Central memory CD8-positive, alpha-beta T cell (primary cell): Measurements from ENCODE around the gene RND3.

Experiments used
- ATAC-seq: fragments of 150-1000 bp; cut with Tn5 transposase; replicated peaks from 2 replicates; pipeline ENCODE4 v1.10.0; 2022; ENCODE audit warnings: mild to moderate bottlenecking, moderate FRiP score, moderate number of reproducible peaks; ENCODE audit not compliant: poor library complexity, severe bottlenecking; ENCODE audit errors: extremely low read depth
- DNase-seq, 2 donors: peaks; one replicate each; pipeline ENCODE4 v3.0.0; 2021; ENCODE audit warnings: low spot score in 2 of 2
- H3K27ac Mint-ChIP-seq: one replicate; pipeline ENCODE4 v1.8.0; 2022; ENCODE audit warnings: low read depth, mild to moderate bottlenecking, moderate library complexity, mixed read lengths
- H3K27me3 Mint-ChIP-seq: one replicate; pipeline ENCODE4 v1.8.0; 2022; ENCODE audit warnings: mixed read lengths
- H3K36me3 Mint-ChIP-seq: one replicate; pipeline ENCODE4 v1.8.0; 2022; ENCODE audit warnings: mild to moderate bottlenecking, moderate library complexity, mixed read lengths; ENCODE audit not compliant: insufficient read depth
- H3K4me1 Mint-ChIP-seq: one replicate; pipeline ENCODE4 v1.8.0; 2022; ENCODE audit warnings: mixed read lengths
- H3K4me3 Mint-ChIP-seq: one replicate; pipeline ENCODE4 v1.8.0; 2022; ENCODE audit warnings: mild to moderate bottlenecking, moderate library complexity, mixed read lengths
- H3K9me3 Mint-ChIP-seq: one replicate; pipeline ENCODE4 v1.8.0; 2022; ENCODE audit warnings: mixed read lengths

RND3 gene

GRCh38 chr2:150477347-150477746 lies 10.1 kb downstream of the RND3 start:
- ATAC-seq (no peak), DNase-seq (no peak)
- Mint-ChIP-seq H3K4me3 (no peak overlapping the region), H3K4me1 (no peaks in the 10 kb centered on the region), H3K9me3 (peaks cover 4% of the 10 kb centered on the region), H3K27me3 (no peaks in the 10 kb centered on the region), H3K36me3 (no peaks in the 10 kb centered on the region), H3K27ac (no peak overlapping the region)

- H3K4me3 Mint-ChIP-seq, result no peak overlapping the region
- H3K27ac Mint-ChIP-seq, result no peak overlapping the region
- H3K36me3 Mint-ChIP-seq, result no peaks in the 10 kb centered on the region
- peaks cover 4% of the 10 kb centered on the region for H3K9me3 Mint-ChIP-seq
- no peaks in the 10 kb centered on the region for H3K27me3 Mint-ChIP-seq
- H3K4me1 Mint-ChIP-seq, result no peaks in the 10 kb centered on the region
- DNase-seq (no peak), ATAC-seq (no peak)
These were observed 10.6 kb downstream of the RND3 start for GRCh38 chr2:150476809-150477302.

GRCh38 chr2:150476286-150476685 lies 11.2 kb downstream of the RND3 start:
- H3K36me3 Mint-ChIP-seq, result no peaks in the 10 kb centered on the region
- DNase-seq (no peak), ATAC-seq (no peak)
- no peaks in the 10 kb centered on the region for H3K27me3 Mint-ChIP-seq
- H3K27ac Mint-ChIP-seq, result no peak overlapping the region
- peaks cover 4% of the 10 kb centered on the region for H3K9me3 Mint-ChIP-seq
- no peaks in the 10 kb centered on the region for H3K4me1 Mint-ChIP-seq
- H3K4me3 Mint-ChIP-seq, result no peak overlapping the region

- DNase-seq (no peak), ATAC-seq (no peak)
- H3K27ac Mint-ChIP-seq, result no peak overlapping the region
- H3K36me3 Mint-ChIP-seq, result no peaks in the 10 kb centered on the region
- H3K9me3 Mint-ChIP-seq, result peaks cover 4% of the 10 kb centered on the region
- H3K4me1 Mint-ChIP-seq, result no peaks in the 10 kb centered on the region
- no peaks in the 10 kb centered on the region for H3K27me3 Mint-ChIP-seq
- H3K4me3 Mint-ChIP-seq, result no peak overlapping the region
These were observed 11.8 kb downstream of the RND3 start for GRCh38 chr2:150475479-150476250.

GRCh38 chr2:150474326-150475074 lies 13.0 kb downstream of the RND3 start:
- ATAC-seq, result no peak
- H3K27ac Mint-ChIP-seq, result no peak overlapping the region
- H3K36me3 Mint-ChIP-seq, result no peaks in the 10 kb centered on the region

GRCh38 chr2:150473767-150474166 lies 13.7 kb downstream of the RND3 start:
- no peaks in the 10 kb centered on the region for H3K27me3 Mint-ChIP-seq
- no peaks in the 10 kb centered on the region for H3K4me1 Mint-ChIP-seq
- DNase-seq (no peak), ATAC-seq (no peak)
- no peak overlapping the region for H3K27ac Mint-ChIP-seq
- H3K4me3 Mint-ChIP-seq, result no peak overlapping the region
- H3K9me3 Mint-ChIP-seq, result peaks cover 13% of the 10 kb centered on the region
- H3K36me3 Mint-ChIP-seq, result no peaks in the 10 kb centered on the region

More at GRCh38 chr2:150474326-150475074, 13.0 kb downstream of the RND3 start:
- Mint-ChIP-seq H3K4me3 (no peak overlapping the region), H3K4me1 (no peaks in the 10 kb centered on the region), H3K9me3 (peaks cover 12% of the 10 kb centered on the region), H3K27me3 (no peaks in the 10 kb centered on the region)
- no peak for DNase-seq

GRCh38 chr2:150472511-150472899 lies 15.0 kb downstream of the RND3 start:
- no peaks in the 10 kb centered on the region for H3K27me3 Mint-ChIP-seq
- H3K9me3 Mint-ChIP-seq, result peaks cover 13% of the 10 kb centered on the region
- ATAC-seq (no peak), DNase-seq (no peak)
- no peak overlapping the region for H3K4me3 Mint-ChIP-seq
- H3K4me1 Mint-ChIP-seq, result no peaks in the 10 kb centered on the region
- H3K27ac Mint-ChIP-seq, result no peak overlapping the region
- H3K36me3 Mint-ChIP-seq, result no peaks in the 10 kb centered on the region

GRCh38 chr2:150471813-150472510 lies 15.5 kb downstream of the RND3 start:
- H3K9me3 Mint-ChIP-seq, result peaks cover 13% of the 10 kb centered on the region
- H3K4me3 Mint-ChIP-seq, result no peak overlapping the region
- no peak for DNase-seq
- H3K27me3 Mint-ChIP-seq, result no peaks in the 10 kb centered on the region
- H3K27ac Mint-ChIP-seq, result no peak overlapping the region
- no peak for ATAC-seq
- no peaks in the 10 kb centered on the region for H3K36me3 Mint-ChIP-seq
- H3K4me1 Mint-ChIP-seq, result no peaks in the 10 kb centered on the region

- no peaks in the 10 kb centered on the region for H3K4me1 Mint-ChIP-seq
- H3K9me3 Mint-ChIP-seq, result peaks cover 13% of the 10 kb centered on the region
- DNase-seq, result no peak
- no peaks in the 10 kb centered on the region for H3K27me3 Mint-ChIP-seq
- no peak overlapping the region for H3K4me3 Mint-ChIP-seq
- no peak for ATAC-seq
- no peak overlapping the region for H3K27ac Mint-ChIP-seq
- no peaks in the 10 kb centered on the region for H3K36me3 Mint-ChIP-seq
These were observed 17.0 kb downstream of the RND3 start for GRCh38 chr2:150470435-150470834.

- Mint-ChIP-seq H3K36me3 (no peaks in the 10 kb centered on the region), H3K9me3 (peaks cover 13% of the 10 kb centered on the region), H3K4me1 (no peaks in the 10 kb centered on the region), H3K27ac (no peak overlapping the region), H3K27me3 (no peaks in the 10 kb centered on the region), H3K4me3 (no peak overlapping the region)
- DNase-seq, result no peak
- no peak for ATAC-seq
These were observed 17.7 kb downstream of the RND3 start for GRCh38 chr2:150469706-150470274.

- no peaks in the 10 kb centered on the region for H3K36me3 Mint-ChIP-seq
- no peak overlapping the region for H3K4me3 Mint-ChIP-seq
- no peak for ATAC-seq
- H3K27ac Mint-ChIP-seq, result no peak overlapping the region
- no peaks in the 10 kb centered on the region for H3K27me3 Mint-ChIP-seq
- peaks cover 9% of the 10 kb centered on the region for H3K9me3 Mint-ChIP-seq
- H3K4me1 Mint-ChIP-seq, result no peaks in the 10 kb centered on the region
- no peak for DNase-seq
These were observed 19.0 kb downstream of the RND3 start for GRCh38 chr2:150468350-150468960.

GRCh38 chr2:150467621-150467963 lies 19.9 kb downstream of the RND3 start:
- no peak for ATAC-seq
- Mint-ChIP-seq H3K27me3 (no peaks in the 10 kb centered on the region), H3K9me3 (peaks cover 9% of the 10 kb centered on the region), H3K4me3 (no peak overlapping the region), H3K27ac (no peak overlapping the region), H3K4me1 (no peaks in the 10 kb centered on the region), H3K36me3 (no peaks in the 10 kb centered on the region)
- DNase-seq, result no peak
